Kidney (tissue), 14 donors: ENCODE results near the gene PRKD1. TPM values are rescaled to one million over a fixed set of nuclear protein-coding genes. Genes with fewer than 3 reads are reported as not detected.

Source experiments
- DNase-seq, 5 donors: peaks; one replicate each; pipeline ENCODE4 v3.0.0-alpha.2; 2013 to 2020
- FAIRE-seq: peaks from 2 replicates; lab custom pipeline; 2012; peaks lifted over from hg19 to GRCh38; lab: Jason Lieb, UNC
- H3K27ac ChIP-seq, 2 donors: one replicate each; pipeline ENCODE4 v1.7.0; 2013; ENCODE audit warnings: low read depth in 2 of 2, low read length in 2 of 2, inconsistent platforms in 1 of 2
- H3K27me3 ChIP-seq: one replicate; pipeline ENCODE4 v1.7.1; 2013; ENCODE audit warnings: low read length, inconsistent platforms; ENCODE audit not compliant: control insufficient read depth, insufficient read depth
- H3K36me3 ChIP-seq, 3 donors: one replicate each; pipeline versions ENCODE4 v1.7.0 to v1.7.1; 2013; ENCODE audit warnings: low read length in 3 of 3, control low read depth in 1 of 3, inconsistent platforms in 1 of 3; ENCODE audit not compliant: insufficient read depth in 3 of 3, control insufficient read depth in 2 of 3
- H3K4me1 ChIP-seq, 3 donors: one replicate each; pipeline versions ENCODE4 v1.7.0 to v1.7.1; 2013; ENCODE audit warnings: low read length in 3 of 3, inconsistent platforms in 1 of 3, low read depth in 1 of 3; ENCODE audit not compliant: control insufficient read depth in 2 of 3, insufficient read depth in 2 of 3
- H3K4me3 ChIP-seq, 3 donors: one replicate each; pipeline versions ENCODE4 v1.7.0 to v1.8.1; 2013; ENCODE audit warnings: low read length in 3 of 3, control low read depth in 1 of 3, inconsistent platforms in 1 of 3
- H3K9ac ChIP-seq, 3 donors: one replicate each; pipeline versions ENCODE4 v1.7.0 to v1.7.1; 2013; ENCODE audit warnings: low read length in 3 of 3, control low read depth in 1 of 3, inconsistent platforms in 1 of 3
- H3K9me3 ChIP-seq, 3 donors: one replicate each; pipeline versions ENCODE4 v1.7.0 to v1.7.1; 2013; ENCODE audit warnings: low read length in 3 of 3, control low read depth in 1 of 3, inconsistent platforms in 1 of 3; ENCODE audit not compliant: control insufficient read depth in 2 of 3, insufficient read depth in 1 of 3
- intact Hi-C: fragments of 100-400 bp; cut with DNase I; formaldehyde crosslinking; loops from one replicate; pipeline ENCODE4 v1.11.1; 2022
- polyA plus RNA-seq: library from polyadenylated mRNA; stranded (reverse); fragments of 350-450 nt; fragmentation: Illumina TruSeq; extraction: RNeasy Lipid Tissue Mini Kit (QIAGEN cat#74804); gene quantifications from one replicate; pipeline ENCODE4 v1.2.3, GENCODE V29; 2014; ENCODE audit warnings: low read depth, low replicate concordance; ENCODE audit not compliant: insufficient read depth
- total RNA-seq: library from RNA; stranded (reverse); fragmentation: NEBNext Ultra II Directional; extraction: Animal tissue kit (Norgen Biotek cat#: 25700); gene quantifications from one replicate; pipeline ENCODE4 v1.2.1, GENCODE V29; 2021
- TF ChIP-seq, protein P1 (sequence below): IDR thresholded peaks from 3 replicates; pipeline ENCODE4 v1.5.1; 2012; ENCODE audit warnings: mild to moderate bottlenecking, moderate library complexity, borderline replicate concordance; ENCODE audit not compliant: insufficient read depth; ENCODE audit errors: extremely low read depth
- donor health status: control.
- donor health status: control.
- donor health status: control.
- donor health status: control.
- donor health status: control.
- donor health status: DM: yes; HTN: yes; CAD: no.
- donor health status: Normal renal cell carcinoma (clear cell type).

PRKD1 gene
- total and polyA plus RNA-seq, 2 donors from 2014 or later: 14.0 to 45.1 TPM

GRCh38 chr14:29799464-29800095, 128.1 kb downstream of the PRKD1 start:
- no peak overlapping the region for H3K27ac ChIP-seq
- DNase-seq: peak in 1 of 5 donors; percentile 10
- intact Hi-C loops: no loop called here
- no peaks in the 10 kb centered on the region for H3K9me3 ChIP-seq
- H3K36me3 ChIP-seq: no peaks in the 10 kb centered on the region
- no peaks in the 10 kb centered on the region for H3K4me1 ChIP-seq
- TF ChIP-seq, protein P1, sequence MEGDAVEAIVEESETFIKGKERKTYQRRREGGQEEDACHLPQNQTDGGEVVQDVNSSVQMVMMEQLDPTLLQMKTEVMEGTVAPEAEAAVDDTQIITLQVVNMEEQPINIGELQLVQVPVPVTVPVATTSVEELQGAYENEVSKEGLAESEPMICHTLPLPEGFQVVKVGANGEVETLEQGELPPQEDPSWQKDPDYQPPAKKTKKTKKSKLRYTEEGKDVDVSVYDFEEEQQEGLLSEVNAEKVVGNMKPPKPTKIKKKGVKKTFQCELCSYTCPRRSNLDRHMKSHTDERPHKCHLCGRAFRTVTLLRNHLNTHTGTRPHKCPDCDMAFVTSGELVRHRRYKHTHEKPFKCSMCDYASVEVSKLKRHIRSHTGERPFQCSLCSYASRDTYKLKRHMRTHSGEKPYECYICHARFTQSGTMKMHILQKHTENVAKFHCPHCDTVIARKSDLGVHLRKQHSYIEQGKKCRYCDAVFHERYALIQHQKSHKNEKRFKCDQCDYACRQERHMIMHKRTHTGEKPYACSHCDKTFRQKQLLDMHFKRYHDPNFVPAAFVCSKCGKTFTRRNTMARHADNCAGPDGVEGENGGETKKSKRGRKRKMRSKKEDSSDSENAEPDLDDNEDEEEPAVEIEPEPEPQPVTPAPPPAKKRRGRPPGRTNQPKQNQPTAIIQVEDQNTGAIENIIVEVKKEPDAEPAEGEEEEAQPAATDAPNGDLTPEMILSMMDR: no peak
- H3K27me3 ChIP-seq: no peaks in the 10 kb centered on the region
- FAIRE-seq: no peak
- no peak overlapping the region for H3K4me3 ChIP-seq
- no peak overlapping the region for H3K9ac ChIP-seq

GRCh38 chr14:29798811-29799210, 128.8 kb downstream of the PRKD1 start:
- Histone ChIP-seq H3K27me3 (no peaks in the 10 kb centered on the region), H3K9me3 (no peaks in the 10 kb centered on the region), H3K9ac (no peak overlapping the region), H3K4me3 (no peak overlapping the region), H3K27ac (no peak overlapping the region), H3K4me1 (no peaks in the 10 kb centered on the region), H3K36me3 (no peaks in the 10 kb centered on the region)
- TF ChIP-seq, protein P1: no peak
- DNase-seq: no peak
- FAIRE-seq: no peak
- intact Hi-C loops: no loop called here

DNA sequence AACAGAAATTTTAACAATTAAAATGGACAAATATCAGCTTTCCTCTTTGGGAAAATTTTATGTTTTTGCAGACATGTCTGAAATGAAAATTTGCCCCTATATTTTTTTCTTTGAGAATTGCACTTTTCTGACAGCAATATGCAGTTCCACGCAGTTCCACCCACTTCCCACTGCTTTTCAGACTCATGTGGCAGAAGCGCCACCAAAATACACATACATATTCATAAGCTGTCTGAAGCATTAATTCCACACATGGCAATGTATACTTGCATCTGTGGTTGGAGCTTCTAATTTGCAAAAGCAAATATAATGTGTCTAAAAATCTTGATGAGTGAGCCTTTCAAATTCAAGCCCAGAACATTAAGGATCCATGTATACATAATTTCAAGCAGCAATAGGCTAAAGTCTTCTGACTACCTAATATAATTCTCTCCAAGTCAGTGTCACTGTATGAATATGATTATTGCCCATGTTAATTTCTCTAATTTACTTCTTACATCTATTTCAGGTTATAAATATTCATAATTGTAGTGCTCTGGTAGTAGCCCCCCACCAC, 129.5 kb downstream of the PRKD1 start:
- no peak overlapping the region for H3K4me3 ChIP-seq
- H3K9me3 ChIP-seq: no peaks in the 10 kb centered on the region
- H3K9ac ChIP-seq: no peak overlapping the region
- DNase-seq (no peak), FAIRE-seq (no peak)
- H3K27ac ChIP-seq: no peak overlapping the region
- no peaks in the 10 kb centered on the region for H3K27me3 ChIP-seq
- no peaks in the 10 kb centered on the region for H3K36me3 ChIP-seq
- TF ChIP-seq, protein P1: no peak
- no peaks in the 10 kb centered on the region for H3K4me1 ChIP-seq
- intact Hi-C loops: no loop called here
